ENCODE results near the gene ANO9.

GRCh38 chr11:396511-396947 lies 45.3 kb downstream of the ANO9 start:
- no peak for TF ChIP-seq POLR2A (IDR thresholded peaks at IDR 0.05)
- peak in 1 of 4 experiments; percentile 10 for TF ChIP-seq CTCF (IDR thresholded peaks at IDR 0.05)
